ENCODE results near the gene CARS2.

DNA sequence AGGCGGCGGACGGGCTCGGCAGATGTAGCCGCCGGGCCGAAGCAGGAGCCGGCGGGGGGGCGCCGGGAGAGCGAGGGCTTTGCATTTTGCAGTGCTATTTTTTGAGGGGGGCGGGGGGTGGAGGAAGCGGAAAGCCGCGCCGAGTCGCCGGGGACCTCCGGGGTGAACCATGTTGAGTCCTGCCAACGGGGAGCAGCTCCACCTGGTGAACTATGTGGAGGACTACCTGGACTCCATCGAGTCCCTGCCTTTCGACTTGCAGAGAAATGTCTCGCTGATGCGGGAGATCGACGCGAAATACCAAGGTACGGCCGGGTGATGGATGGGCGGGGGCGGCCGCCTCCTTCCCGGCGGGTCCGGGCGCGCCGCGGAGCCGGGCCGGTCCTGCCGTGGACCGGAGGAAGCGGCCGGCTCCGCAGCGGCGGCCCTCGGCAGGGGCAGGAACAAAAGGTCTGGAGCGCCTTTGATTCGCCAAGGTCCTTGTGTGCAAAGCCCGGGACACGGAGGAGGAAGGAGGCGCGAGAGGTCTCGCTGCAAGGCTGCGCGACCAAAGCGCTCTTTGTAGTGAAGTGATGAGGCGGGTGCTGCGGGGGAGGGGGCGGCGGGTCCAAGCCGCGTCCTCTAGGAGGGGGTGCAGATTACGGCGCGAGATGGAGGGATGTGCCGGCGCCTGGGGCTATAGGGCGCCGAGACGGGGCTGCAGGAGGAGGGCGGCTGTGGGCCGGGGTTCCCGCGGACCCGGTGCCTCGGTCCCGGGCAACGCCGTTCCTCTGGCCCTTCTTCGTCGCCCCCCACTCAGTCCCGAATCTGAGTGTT, 8.3 kb upstream of the CARS2 start:
- TF ChIP-seq, protein P1, sequence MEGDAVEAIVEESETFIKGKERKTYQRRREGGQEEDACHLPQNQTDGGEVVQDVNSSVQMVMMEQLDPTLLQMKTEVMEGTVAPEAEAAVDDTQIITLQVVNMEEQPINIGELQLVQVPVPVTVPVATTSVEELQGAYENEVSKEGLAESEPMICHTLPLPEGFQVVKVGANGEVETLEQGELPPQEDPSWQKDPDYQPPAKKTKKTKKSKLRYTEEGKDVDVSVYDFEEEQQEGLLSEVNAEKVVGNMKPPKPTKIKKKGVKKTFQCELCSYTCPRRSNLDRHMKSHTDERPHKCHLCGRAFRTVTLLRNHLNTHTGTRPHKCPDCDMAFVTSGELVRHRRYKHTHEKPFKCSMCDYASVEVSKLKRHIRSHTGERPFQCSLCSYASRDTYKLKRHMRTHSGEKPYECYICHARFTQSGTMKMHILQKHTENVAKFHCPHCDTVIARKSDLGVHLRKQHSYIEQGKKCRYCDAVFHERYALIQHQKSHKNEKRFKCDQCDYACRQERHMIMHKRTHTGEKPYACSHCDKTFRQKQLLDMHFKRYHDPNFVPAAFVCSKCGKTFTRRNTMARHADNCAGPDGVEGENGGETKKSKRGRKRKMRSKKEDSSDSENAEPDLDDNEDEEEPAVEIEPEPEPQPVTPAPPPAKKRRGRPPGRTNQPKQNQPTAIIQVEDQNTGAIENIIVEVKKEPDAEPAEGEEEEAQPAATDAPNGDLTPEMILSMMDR (IDR thresholded peaks at IDR 0.05): no peak
- no peak for TF ChIP-seq POLR2A (IDR thresholded peaks at IDR 0.05)

Measured in uterus (tissue), 2 donors.